Ishikawa (cell line): Measurements from ENCODE around the gene S100A4.

Experiments used
- CEBPB ChIP-seq: IDR thresholded peaks from 2 replicates; pipeline ENCODE4 v1.6.1; 2012
- EGR1 ChIP-seq: IDR thresholded peaks from 2 replicates; pipeline ENCODE4 v1.6.1; 2012
- EP300 ChIP-seq: IDR thresholded peaks from 2 replicates; pipeline ENCODE4 v1.6.1; 2012; ENCODE audit warnings: borderline replicate concordance
- FOXM1 ChIP-seq: IDR thresholded peaks from 2 replicates; pipeline ENCODE4 v1.6.1; 2012; ENCODE audit warnings: low read depth, borderline replicate concordance
- REST ChIP-seq: IDR thresholded peaks from 2 replicates; pipeline ENCODE4 v1.6.1; 2012; ENCODE audit warnings: low read depth, mild to moderate bottlenecking
- TAF1 ChIP-seq: IDR thresholded peaks from 2 replicates; pipeline ENCODE4 v1.6.1; 2012; ENCODE audit warnings: low read depth, mild to moderate bottlenecking
- TCF12 ChIP-seq: IDR thresholded peaks from 2 replicates; pipeline ENCODE4 v1.6.1; 2012; ENCODE audit warnings: low read depth
- YY1 ChIP-seq: IDR thresholded peaks from 2 replicates; pipeline ENCODE4 v1.6.1; 2012; ENCODE audit warnings: low read depth
- ZBTB7A ChIP-seq: IDR thresholded peaks from 2 replicates; pipeline ENCODE4 v1.6.1; 2012; ENCODE audit warnings: low read depth
- TF ChIP-seq, protein P1 (sequence below): IDR thresholded peaks from 2 replicates; pipeline ENCODE4 v1.6.1; 2012
- TF ChIP-seq, protein P2 (sequence below): IDR thresholded peaks from 2 replicates; pipeline ENCODE4 v1.6.1; 2012

- no peak for TF ChIP-seq ZBTB7A
- no peak for TF ChIP-seq FOXM1
- no peak for TF ChIP-seq TAF1
- no peak for TF ChIP-seq YY1
- TF ChIP-seq CEBPB: no peak
- no peak for TF ChIP-seq EP300
- TF ChIP-seq, protein P1, sequence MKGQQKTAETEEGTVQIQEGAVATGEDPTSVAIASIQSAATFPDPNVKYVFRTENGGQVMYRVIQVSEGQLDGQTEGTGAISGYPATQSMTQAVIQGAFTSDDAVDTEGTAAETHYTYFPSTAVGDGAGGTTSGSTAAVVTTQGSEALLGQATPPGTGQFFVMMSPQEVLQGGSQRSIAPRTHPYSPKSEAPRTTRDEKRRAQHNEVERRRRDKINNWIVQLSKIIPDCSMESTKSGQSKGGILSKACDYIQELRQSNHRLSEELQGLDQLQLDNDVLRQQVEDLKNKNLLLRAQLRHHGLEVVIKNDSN: no peak
- TF ChIP-seq REST: no peak
- no peak for TF ChIP-seq EGR1
- TF ChIP-seq TCF12: no peak
- TF ChIP-seq, protein P2, sequence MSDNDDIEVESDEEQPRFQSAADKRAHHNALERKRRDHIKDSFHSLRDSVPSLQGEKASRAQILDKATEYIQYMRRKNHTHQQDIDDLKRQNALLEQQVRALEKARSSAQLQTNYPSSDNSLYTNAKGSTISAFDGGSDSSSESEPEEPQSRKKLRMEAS: no peak
Measured at GRCh38 chr1:153527683-153528040, 17.9 kb downstream of the S100A4 start.
